H1 (cell line): ENCODE results near the gene ARV1. TPM values are rescaled to one million over a fixed set of nuclear protein-coding genes. Genes with fewer than 3 reads are reported as not detected.

Experiments
- CTCF ChIA-PET: fragments of 300-600 bp; sonication (Branson Sonifier 250); formaldehyde crosslinking; loops from one replicate; lab custom pipeline; 2021; ENCODE audit not compliant: partially characterized antibody; lab: Charles Lee
- POLR2A ChIA-PET: fragments of 300-600 bp; sonication (Branson Sonifier 250); formaldehyde crosslinking; loops from one replicate; lab custom pipeline; 2021; ENCODE audit warnings: inconsistent platforms; ENCODE audit not compliant: partially characterized antibody; lab: Charles Lee
- DNase-seq, 2 experiments: peaks; one replicate each; pipeline versions ENCODE4 v3.0.0 to v3.0.0-alpha.2; 2010 to 2022; ENCODE audit warnings: low spot score in 2 of 2, low read depth in 1 of 2, mixed read lengths in 1 of 2
- FAIRE-seq: peaks from 2 replicates; lab custom pipeline; 2011; peaks lifted over from hg19 to GRCh38; lab: Jason Lieb, UNC
- H2AFZ ChIP-seq: 2 replicates; pipeline ENCODE4 v1.8.1; 2012; ENCODE audit warnings: low read length, inconsistent platforms
- H2AK5ac ChIP-seq: 2 replicates; pipeline ENCODE4 v1.6.1; 2013; ENCODE audit warnings: low read depth, low read length
- H2BK120ac ChIP-seq: replicated peaks from 2 replicates; pipeline ENCODE3; 2013; ENCODE audit warnings: low read depth, low read length, inconsistent platforms
- H2BK12ac ChIP-seq: 2 replicates; pipeline ENCODE4 v1.6.1; 2013; ENCODE audit warnings: low read depth, low read length
- H2BK15ac ChIP-seq: 2 replicates; pipeline ENCODE4 v1.6.1; 2013; ENCODE audit warnings: low read length
- H2BK20ac ChIP-seq: 2 replicates; pipeline ENCODE4 v1.6.1; 2013; ENCODE audit warnings: low read length
- H2BK5ac ChIP-seq: 2 replicates; pipeline ENCODE4 v1.6.1; 2013; ENCODE audit warnings: low read depth, low read length
- H3K14ac ChIP-seq: 2 replicates; pipeline ENCODE4 v1.6.1; 2013; ENCODE audit warnings: inconsistent platforms; ENCODE audit not compliant: insufficient read length
- H3K18ac ChIP-seq: 2 replicates; pipeline ENCODE4 v1.6.1; 2013; ENCODE audit warnings: low read length; ENCODE audit errors: extremely low read depth
- H3K23ac ChIP-seq: 2 replicates; pipeline ENCODE4 v1.6.1; 2013; ENCODE audit warnings: inconsistent platforms; ENCODE audit not compliant: insufficient read length
- H3K23me2 ChIP-seq: 2 replicates; pipeline ENCODE4 v1.6.1; 2013; ENCODE audit warnings: low read depth, low read length
- H3K27ac ChIP-seq: 2 replicates; pipeline ENCODE4 v1.6.1; 2011; ENCODE audit warnings: low read depth, low read length, inconsistent platforms
- H3K27me3 ChIP-seq, 4 experiments: replicated peaks in 1 of 4; 1 replicate in 1 of 4; 2 replicates in 3 of 4; pipeline versions ENCODE4 v1.6.1 to v1.8.1; 2011 to 2013; ENCODE audit warnings: low read length in 3 of 4, mild to moderate bottlenecking in 3 of 4, inconsistent platforms in 2 of 4, mixed read lengths in 2 of 4, moderate library complexity in 1 of 4; ENCODE audit not compliant: control insufficient read depth in 3 of 4, insufficient read depth in 3 of 4; ENCODE audit errors: extremely low read depth in 1 of 4
- H3K36me3 ChIP-seq, 4 experiments: 2 replicates each; pipeline versions ENCODE4 v1.6.1 to v1.8.1; 2011 to 2013; ENCODE audit warnings: mild to moderate bottlenecking in 4 of 4, low read length in 3 of 4, moderate library complexity in 2 of 4, control low read depth in 1 of 4, inconsistent platforms in 1 of 4; ENCODE audit not compliant: insufficient read depth in 4 of 4, control insufficient read depth in 2 of 4
- H3K4ac ChIP-seq: replicated peaks from 2 replicates; pipeline ENCODE3; 2013; ENCODE audit warnings: low read length, low read depth, mixed read lengths, inconsistent platforms; ENCODE audit not compliant: insufficient read length
- H3K4me1 ChIP-seq, 4 experiments: replicated peaks in 1 of 4; 1 replicate in 1 of 4; 2 replicates in 3 of 4; pipeline versions ENCODE4 v1.6.1 to v1.8.1; 2011 to 2013; ENCODE audit warnings: low read length in 3 of 4, inconsistent platforms in 2 of 4, mixed read lengths in 1 of 4; ENCODE audit not compliant: insufficient read depth in 4 of 4, control insufficient read depth in 3 of 4
- H3K4me2 ChIP-seq, 2 experiments: 2 replicates each; pipeline versions ENCODE4 v1.6.1 to v1.8.1; 2011 to 2013; ENCODE audit warnings: low read depth in 2 of 2, low read length in 2 of 2, control low read depth in 1 of 2, inconsistent platforms in 1 of 2, mild to moderate bottlenecking in 1 of 2; ENCODE audit not compliant: insufficient read depth in 1 of 2
- H3K4me3 ChIP-seq, 4 experiments: fragments of 200-600, 300-600 bp in 1 of 4; sonication (generic), shearing (Covaris generic), sonication (Bioruptor Twin) in 1 of 4; 2 replicates each; pipeline versions ENCODE4 v1.5.1 to v1.8.1; 2011 to 2016; ENCODE audit warnings: low read length in 4 of 4, low read depth in 3 of 4, control low read depth in 2 of 4, inconsistent platforms in 2 of 4, mild to moderate bottlenecking in 2 of 4, mixed read lengths in 1 of 4, moderate library complexity in 1 of 4; ENCODE audit not compliant: insufficient read depth in 2 of 4; ENCODE audit errors: extremely low read depth in 1 of 4
- H3K56ac ChIP-seq: replicated peaks from 2 replicates; pipeline ENCODE3; 2013; ENCODE audit warnings: low read depth, mild to moderate bottlenecking, mixed read lengths, low read length, inconsistent platforms; ENCODE audit not compliant: insufficient read length
- H3K79me1 ChIP-seq: 2 replicates; pipeline ENCODE4 v1.6.1; 2013; ENCODE audit warnings: low read depth, low read length, control low read depth
- H3K79me2 ChIP-seq, 2 experiments: 2 replicates each; pipeline versions ENCODE4 v1.6.1 to v1.8.1; 2012 to 2013; ENCODE audit warnings: low read length in 2 of 2, mild to moderate bottlenecking in 2 of 2, inconsistent platforms in 1 of 2; ENCODE audit not compliant: insufficient read depth in 2 of 2, control insufficient read depth in 1 of 2
- H3K9ac ChIP-seq, 4 experiments: replicated peaks in 1 of 4; 1 replicate in 1 of 4; 2 replicates in 3 of 4; pipeline versions ENCODE4 v1.6.1 to v1.8.1; 2011 to 2013; ENCODE audit warnings: low read depth in 3 of 4, low read length in 3 of 4, control low read depth in 2 of 4, mild to moderate bottlenecking in 2 of 4, moderate library complexity in 2 of 4, inconsistent platforms in 1 of 4; ENCODE audit errors: extremely low read depth in 1 of 4
- H3K9me3 ChIP-seq, 2 experiments: 2 replicates each; pipeline versions ENCODE4 v1.6.1 to v1.8.1; 2012 to 2013; ENCODE audit warnings: mild to moderate bottlenecking in 2 of 2, moderate library complexity in 2 of 2, control low read depth in 1 of 2, inconsistent platforms in 1 of 2, low read depth in 1 of 2, low read length in 1 of 2, mixed read lengths in 1 of 2; ENCODE audit not compliant: insufficient read depth in 2 of 2
- H4K20me1 ChIP-seq, 2 experiments: replicated peaks in 1 of 2; 2 replicates each; pipeline versions ENCODE3 to v1.8.1; 2011 to 2013; ENCODE audit warnings: inconsistent platforms in 2 of 2, low read length in 2 of 2, mild to moderate bottlenecking in 1 of 2; ENCODE audit not compliant: insufficient read depth in 2 of 2, control insufficient read depth in 1 of 2
- H4K5ac ChIP-seq: 2 replicates; pipeline ENCODE4 v1.6.1; 2013; ENCODE audit warnings: low read length, low read depth, mixed read lengths, inconsistent platforms; ENCODE audit not compliant: insufficient read length
- H4K8ac ChIP-seq: 2 replicates; pipeline ENCODE4 v1.8.0; 2013; ENCODE audit warnings: mild to moderate bottlenecking, moderate library complexity, low read length, inconsistent platforms; ENCODE audit not compliant: insufficient read depth; ENCODE audit errors: extremely low read depth
- H4K91ac ChIP-seq: replicated peaks from 2 replicates; pipeline ENCODE3; 2013; ENCODE audit warnings: low read length, mixed read lengths, inconsistent platforms; ENCODE audit not compliant: insufficient read length
- ASH2L ChIP-seq: fragments of 200-600, 300-600 bp; sonication (generic); IDR thresholded peaks from one replicate; pipeline ENCODE4 v1.7.1; 2017; ENCODE audit warnings: low read length
- CBX8 ChIP-seq: fragments of 300-800, 300-1000 bp; sonication (generic); IDR thresholded peaks from 2 replicates; pipeline ENCODE4 v1.7.1; 2016; ENCODE audit warnings: low read depth, low read length, borderline replicate concordance
- CREB1 ChIP-seq: IDR thresholded peaks from 2 replicates; pipeline ENCODE4 v1.6.1; 2012; ENCODE audit warnings: inconsistent platforms
- GABPA ChIP-seq: IDR thresholded peaks from 2 replicates; pipeline ENCODE4 v1.6.1; 2011; ENCODE audit warnings: mild to moderate bottlenecking, low read length, moderate library complexity, borderline replicate concordance; ENCODE audit not compliant: insufficient read depth
- JUND ChIP-seq: IDR thresholded peaks from 2 replicates; pipeline ENCODE4 v1.6.1; 2011; ENCODE audit warnings: mild to moderate bottlenecking, improper control_type of control experiment, low read length
- PHF8 ChIP-seq: fragments of 200-600 bp; sonication (generic); conservative IDR thresholded peaks from 2 replicates; pipeline ENCODE4 v1.7.1; 2012; ENCODE audit warnings: low read depth, mild to moderate bottlenecking, inconsistent platforms, low read length, moderate library complexity
- POU5F1 ChIP-seq: IDR thresholded peaks from 2 replicates; pipeline ENCODE4 v1.6.1; 2011; ENCODE audit warnings: low read depth, mild to moderate bottlenecking, low read length, moderate library complexity
- SIX5 ChIP-seq: IDR thresholded peaks from 2 replicates; pipeline ENCODE4 v1.6.1; 2011; ENCODE audit warnings: mild to moderate bottlenecking, low read depth, low read length
- polyA plus RNA-seq, 7 experiments: library from polyadenylated mRNA; depleted of rRNA in 3 of 7; stranded (reverse) in 5 of 7; unstranded in 2 of 7; fragments of >200 nt in 5 of 7; fragments of 200-250 nt in 2 of 7; gene quantifications; 1 replicate in 5 of 7; 2 replicates in 1 of 7; 4 replicates in 1 of 7; pipeline versions ENCODE4 v1.2.1 to v1.2.3, GENCODE V29; 2011 to 2013; ENCODE audit warnings: missing spikeins in 2 of 7, mixed read lengths in 2 of 7
- total RNA-seq: library from RNA; stranded (reverse); fragmentation: NEBNext Ultra II Directional; extraction: Animal tissue kit (Norgen Biotek cat#: 25700); gene quantifications from 2 replicates; pipeline ENCODE4 v1.2.1, GENCODE V29; 2021

The ARV1 gene
- total and polyA plus RNA-seq, 2 of the 8 experiments (the other 6 are each of a cell fraction or from before 2014, with no cell fraction given), result 13.1 to 13.4 TPM

GRCh38 chr1:230971771-230972170 is 7.1 kb upstream of the ARV1 start:
- Histone ChIP-seq H4K8ac (no peak overlapping the region), H2BK5ac (no peak overlapping the region), H3K23me2 (no peaks in the 10 kb centered on the region), H3K18ac (no peak overlapping the region), H3K56ac (no peak overlapping the region), H3K4me3 (no peak overlapping the region), H3K36me3 (no peaks in the 10 kb centered on the region; a peak in 1 of 8 replicates), H4K5ac (no peak overlapping the region), H4K20me1 (peaks cover 3 to 7% of the 10 kb centered on the region in 2 experiments), H3K27me3 (no peaks in the 10 kb centered on the region; a peak in 2 of 7 replicates), H2BK20ac (no peak overlapping the region), H2BK120ac (no peak overlapping the region), H3K79me2 (no peaks in the 10 kb centered on the region; a peak in 2 of 4 replicates), H4K91ac (no peak overlapping the region), H3K4me1 (no peaks in the 10 kb centered on the region), H2AFZ (no peak overlapping the region), H3K4me2 (no peak overlapping the region), H3K9me3 (no peaks in the 10 kb centered on the region), H3K27ac (no peak overlapping the region), H2BK12ac (no peak overlapping the region), H2BK15ac (no peak overlapping the region), H3K14ac (no peak overlapping the region), H3K23ac (no peak overlapping the region), H3K79me1 (no peaks in the 10 kb centered on the region), H3K9ac (no peak overlapping the region), H2AK5ac (no peak overlapping the region), H3K4ac (no peak overlapping the region)
- CTCF ChIA-PET, result interaction anchor here (0.6 to 0.9 kb wide), 3 partner anchors 18 to 279 kb away, joined by 3 read pairs; no protein-coding TSS in a partner anchor
- TF ChIP-seq JUND (no peak), SIX5 (no peak), CBX8 (no peak), ASH2L (no peak), PHF8 (no peak), GABPA (no peak), POU5F1 (no peak), CREB1 (no peak)
- DNase-seq, result no peak
- POLR2A ChIA-PET, result no interaction called here
- no peak for FAIRE-seq
